GM13977 (cell line): Measurements from ENCODE around the gene TEKTIP1.

ENCODE experiments used
- DNase-seq: peaks from one replicate; pipeline ENCODE4 v3.0.0; 2012; ENCODE audit warnings: low spot score
- CTCF ChIP-seq: IDR thresholded peaks from 2 replicates; pipeline ENCODE4 v1.5.1; 2012; ENCODE audit warnings: mild to moderate bottlenecking, control low read depth; ENCODE audit not compliant: insufficient read depth; ENCODE audit errors: extremely low read depth, missing control alignments
- in situ Hi-C: fragments of 300-500 bp; cut with MboI; formaldehyde crosslinking; loops from one replicate; pipeline ENCODE4 v1.12.0; 2022; ENCODE audit warnings: low sequenced_read_pairs, low pct_unique_long_range_greater_than_20kb, mixed read lengths, inconsistent platforms; ENCODE audit not compliant: unreplicated experiment

TEKTIP1 gene

DNA sequence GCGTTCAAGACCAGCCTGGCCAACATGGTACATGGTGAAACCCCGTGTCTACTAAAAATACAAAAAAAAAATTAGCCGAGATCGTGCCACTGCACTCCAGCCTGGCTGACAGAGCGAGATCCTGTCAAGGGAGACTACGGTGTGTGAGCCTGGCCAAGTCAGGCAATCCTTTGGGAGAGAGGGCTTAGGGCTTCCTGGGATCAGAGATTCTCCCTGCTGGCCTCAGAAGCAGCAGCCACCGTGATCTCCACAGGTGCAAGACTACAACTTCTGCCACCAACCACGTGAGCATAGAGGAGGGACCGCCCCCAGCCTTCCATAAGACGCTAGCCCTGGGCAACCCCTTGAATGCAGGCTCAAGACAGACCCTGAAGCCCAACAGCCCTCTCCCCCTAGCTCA lies 10.8 kb downstream of the TEKTIP1 start:
- in situ Hi-C loops = no loop called here
- no peak for TF ChIP-seq CTCF
- DNase-seq = no peak

DNA sequence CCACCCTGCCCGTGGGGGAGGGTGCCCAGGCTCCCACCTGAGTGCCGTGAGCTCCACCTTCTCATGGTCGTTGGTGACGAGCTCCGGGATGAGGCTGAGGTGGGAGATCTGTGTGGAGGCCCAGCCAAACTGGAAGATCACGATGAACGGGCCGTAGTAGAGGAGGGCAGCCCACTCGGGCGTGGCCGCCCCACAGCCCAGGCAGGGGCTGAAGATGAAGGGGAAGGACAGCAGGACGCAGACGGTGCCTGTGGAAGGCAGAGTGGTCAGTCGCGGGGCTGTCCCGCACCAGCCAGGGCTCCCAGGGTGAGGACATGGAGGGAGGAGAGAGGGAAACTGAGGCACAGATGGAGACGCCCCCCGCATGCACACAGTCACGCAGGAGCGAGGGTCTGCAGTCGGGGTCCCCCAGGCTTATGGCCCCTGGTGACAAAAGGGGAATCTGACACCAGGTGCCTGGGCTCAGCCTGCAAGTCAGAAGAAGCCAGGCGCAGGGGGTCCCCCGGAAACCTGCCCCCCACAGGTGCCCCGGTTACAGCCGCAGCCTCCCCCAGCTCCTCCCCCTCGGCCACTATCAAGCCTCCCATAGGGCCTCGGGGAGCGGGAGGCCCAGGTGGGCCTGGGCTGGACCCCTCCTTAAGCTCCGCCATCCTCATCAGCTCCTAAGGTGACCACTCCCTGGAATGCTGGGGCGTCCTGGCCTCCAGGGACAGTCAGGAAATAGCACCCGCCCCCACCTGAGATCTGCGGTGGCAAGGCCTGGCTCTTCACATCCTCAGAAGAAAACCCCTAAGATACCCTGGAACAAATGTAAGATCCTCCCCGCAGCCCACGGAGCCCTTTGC lies 12.2 kb downstream of the TEKTIP1 start:
- no peak for TF ChIP-seq CTCF
- DNase-seq = no peak
- in situ Hi-C loops = no loop called here

- DNase-seq = no peak
- TF ChIP-seq CTCF = no peak
- in situ Hi-C loops = no loop called here
Observed at GRCh38 chr19:3551792-3552095, 12.8 kb downstream of the TEKTIP1 start.

GRCh38 chr19:3554254-3555083 lies 15.5 kb downstream of the TEKTIP1 start:
- in situ Hi-C loops = no loop called here
- no peak for TF ChIP-seq CTCF
- DNase-seq = no peak

DNA sequence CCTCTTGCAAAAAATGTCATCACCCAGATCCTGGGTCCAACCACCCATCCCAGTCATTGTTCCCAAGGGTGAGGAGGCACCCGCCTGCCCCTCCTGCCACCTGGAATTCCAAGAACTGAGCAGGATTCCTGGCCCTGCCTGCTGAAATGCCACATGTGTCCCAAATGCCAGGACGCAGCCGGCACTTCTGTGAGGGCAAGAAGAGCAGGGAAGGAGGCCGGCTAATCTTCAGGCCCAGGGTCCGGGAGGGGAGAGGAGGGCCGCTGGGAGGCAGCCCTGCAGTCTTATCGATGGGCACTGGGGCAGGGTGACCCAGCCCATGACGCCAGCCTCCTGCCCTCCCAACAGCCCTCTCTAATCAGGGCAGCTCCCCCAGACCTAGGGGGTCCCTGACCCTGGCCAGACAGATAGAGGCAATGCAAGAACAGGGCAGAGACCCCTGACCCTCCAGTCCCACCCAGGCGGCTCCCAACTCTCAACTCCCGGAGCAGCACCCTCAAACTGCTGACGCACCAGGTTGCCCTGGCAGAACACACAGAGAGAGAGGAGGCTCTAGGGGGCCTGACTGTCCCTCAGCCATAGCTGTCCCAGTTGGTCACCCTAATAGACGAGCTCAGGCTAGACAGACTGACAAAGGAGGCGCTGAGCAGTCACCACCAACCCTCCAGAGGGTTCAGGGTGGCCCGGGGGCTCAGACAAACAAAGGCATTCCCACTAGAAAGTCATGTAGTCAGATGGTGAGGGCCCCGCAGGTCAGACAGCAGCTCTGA lies 16.9 kb downstream of the TEKTIP1 start:
- DNase-seq = no peak
- no peak for TF ChIP-seq CTCF
- in situ Hi-C loops = no loop called here

- no peak for TF ChIP-seq CTCF
- in situ Hi-C loops = no loop called here
- DNase-seq = no peak
Observed at GRCh38 chr19:3556423-3556977, 17.5 kb downstream of the TEKTIP1 start.
